ENCODE data around the gene NHLRC1.
"Not testable (repeated sequence)": the region's sequence is repeated elsewhere in the genome, so short reads cannot be mapped to it uniquely, and the experiment has no call there.

NHLRC1 gene

DNA sequence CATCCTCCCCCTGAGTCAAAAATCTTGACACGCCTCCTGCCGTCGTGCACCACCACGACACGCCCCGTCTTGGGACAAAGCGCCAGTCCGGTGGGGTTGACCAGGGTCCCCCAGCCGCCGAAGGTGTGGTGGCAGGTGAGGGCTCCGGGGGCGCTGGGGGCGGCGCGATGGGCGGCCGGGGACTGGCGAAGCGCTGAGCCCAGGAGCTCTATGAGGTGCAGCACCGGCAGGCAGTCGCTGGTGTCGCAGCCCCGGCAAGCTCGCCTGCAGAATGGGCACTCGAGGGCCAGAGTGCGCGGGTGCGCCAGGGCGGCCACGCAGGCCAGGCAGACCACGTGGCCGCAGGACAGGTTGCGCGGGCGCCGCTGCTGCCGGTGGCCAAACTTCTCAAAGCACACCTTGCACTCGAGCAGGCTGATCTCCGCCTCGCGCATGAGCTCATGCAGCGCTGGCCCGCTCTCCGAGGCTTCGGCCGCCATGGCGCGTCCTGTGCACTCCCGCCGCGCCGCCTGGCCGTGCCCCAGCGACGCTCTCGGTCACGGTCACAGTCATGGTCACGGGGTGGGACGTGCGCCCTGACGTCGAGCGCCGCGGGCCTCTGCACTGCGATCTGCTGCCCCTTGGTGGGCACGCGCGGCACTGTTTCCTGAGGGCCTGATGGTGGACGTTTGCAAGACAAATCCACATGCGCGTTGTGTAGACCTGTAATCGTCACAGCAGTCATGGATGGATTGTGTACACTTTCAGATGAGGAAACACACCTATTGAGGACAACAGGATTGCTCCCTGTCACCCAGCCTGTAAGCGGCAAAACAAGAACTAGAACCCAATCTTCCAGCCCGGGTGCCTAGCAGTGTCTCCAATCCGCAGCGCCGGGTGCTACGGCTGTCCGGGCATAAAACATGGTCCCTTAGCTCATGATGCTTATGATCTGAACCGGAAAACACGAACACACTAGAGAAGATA lies at the start of gene NHLRC1:
TSS of gene NHLRC1 (minus strand) at position 550 of the 966 bp plus-strand sequence. CDS start at position 479, 71 bp downstream.
- peak; percentile 72 for DNase-seq (ENCODE audit: low read depth)

DNA sequence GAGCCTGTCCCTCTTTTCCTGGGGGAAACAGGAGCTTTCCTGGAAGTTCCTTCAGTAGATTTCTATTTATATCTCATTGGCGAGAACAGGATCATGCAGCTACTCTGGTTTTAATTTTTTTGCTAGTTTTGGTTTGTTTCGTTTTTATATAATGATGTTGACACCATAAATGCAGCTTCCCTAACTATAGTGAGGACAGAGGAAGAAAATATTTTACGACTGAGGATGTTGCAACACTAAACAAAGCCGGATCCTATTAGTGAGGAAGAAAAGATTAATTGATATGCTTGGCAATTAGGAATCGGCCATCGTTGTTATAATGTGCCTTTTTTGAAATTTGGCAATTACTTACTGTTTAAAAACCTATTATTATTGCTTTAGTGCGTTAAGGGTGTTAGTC lies 49.4 kb upstream of the NHLRC1 start:
- DNase-seq (ENCODE audit: low read depth), result no peak

DNA sequence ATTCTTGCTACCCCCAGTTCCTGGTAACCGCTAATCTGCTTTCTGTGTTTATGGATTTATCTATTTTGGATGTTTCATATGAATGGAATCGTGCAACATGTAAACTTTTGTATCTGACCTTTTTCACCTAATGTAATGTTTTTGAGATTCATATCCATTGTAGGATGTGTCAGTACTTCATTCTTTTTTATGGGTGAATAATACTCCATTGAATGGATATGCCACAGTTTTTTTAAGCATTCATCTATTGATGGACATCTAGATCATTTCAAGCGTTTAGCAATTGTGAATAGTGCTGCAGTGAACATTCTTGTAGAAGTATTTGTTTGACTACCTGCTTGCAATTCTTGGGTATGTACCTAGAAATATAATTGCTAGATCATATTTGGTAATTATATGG lies 45.8 kb upstream of the NHLRC1 start:
- no peak for DNase-seq (ENCODE audit: low read depth)

DNA sequence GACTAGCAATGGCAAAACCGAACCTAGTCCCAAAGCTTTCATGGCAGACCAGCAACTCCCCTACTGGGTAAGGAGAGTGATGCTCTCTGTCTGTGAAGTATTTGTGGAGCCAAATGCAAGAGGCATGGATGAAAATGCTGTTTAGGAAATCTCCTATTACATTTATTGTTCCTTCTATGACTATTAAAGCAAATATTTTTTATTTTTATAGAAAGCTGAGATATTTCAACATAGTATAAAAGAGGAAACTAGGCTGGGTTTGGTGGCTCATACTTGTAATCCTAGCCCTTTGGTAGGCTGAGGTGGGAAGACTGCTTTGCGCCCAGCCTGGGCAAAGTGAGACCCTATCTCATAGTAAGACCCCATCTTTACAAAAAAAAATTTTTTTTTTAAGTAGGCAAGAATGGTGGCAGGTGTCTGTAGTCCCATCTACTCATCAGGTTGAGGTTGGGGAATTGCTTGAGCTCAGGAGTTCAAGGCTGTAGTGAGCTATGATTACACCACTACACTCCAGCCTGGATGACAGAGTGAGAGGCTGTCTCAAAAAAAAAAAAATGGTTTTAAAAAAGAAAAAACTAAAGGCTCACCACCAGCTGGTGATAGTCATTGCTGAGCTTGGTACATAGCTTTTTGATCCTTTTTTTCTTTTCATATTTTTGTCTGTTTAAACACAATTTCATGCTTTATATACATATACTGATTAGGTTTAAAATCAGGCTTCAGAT lies 44.0 kb upstream of the NHLRC1 start:
- DNase-seq (ENCODE audit: low read depth), result no peak

DNA sequence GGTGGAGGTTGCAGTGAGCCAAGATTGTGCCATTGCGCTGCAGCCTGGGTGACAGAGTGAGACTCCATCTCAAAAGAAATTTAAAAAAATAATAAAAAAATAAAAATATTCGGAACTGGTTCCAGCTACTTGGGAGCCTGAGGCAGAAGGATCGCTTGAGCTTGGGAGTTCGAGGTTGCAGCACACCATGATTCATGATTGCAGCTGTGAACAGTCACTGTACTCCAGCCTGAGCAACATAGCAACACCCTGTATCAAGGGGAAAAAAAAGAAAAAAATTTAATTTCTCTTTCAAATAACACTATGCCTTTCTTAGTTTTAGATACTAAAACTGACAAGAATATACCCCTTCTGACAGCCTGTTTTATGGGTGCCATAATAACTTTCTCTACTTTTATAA lies 43.3 kb upstream of the NHLRC1 start:
- no peak for DNase-seq (ENCODE audit: low read depth)

DNA sequence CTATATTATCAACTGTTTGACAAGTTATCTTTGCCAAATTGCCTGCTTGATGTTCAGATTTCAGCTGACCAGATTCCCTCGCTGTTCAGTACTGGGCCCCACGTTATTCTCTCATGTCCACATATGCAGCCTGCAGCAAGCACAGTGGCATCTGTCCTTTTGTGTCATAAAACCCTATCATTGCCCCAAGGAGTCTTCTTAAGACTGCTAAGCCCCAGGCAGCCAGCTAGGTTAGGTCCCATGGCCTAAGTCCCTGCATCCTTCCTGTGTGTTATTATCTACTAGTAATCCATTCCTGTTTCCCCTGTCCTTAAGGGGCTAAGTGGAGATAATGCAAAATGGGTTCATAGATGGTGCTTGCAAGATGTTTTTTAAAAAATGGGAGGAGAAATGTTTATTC lies 39.9 kb upstream of the NHLRC1 start:
- DNase-seq (ENCODE audit: low read depth), result no peak

DNA sequence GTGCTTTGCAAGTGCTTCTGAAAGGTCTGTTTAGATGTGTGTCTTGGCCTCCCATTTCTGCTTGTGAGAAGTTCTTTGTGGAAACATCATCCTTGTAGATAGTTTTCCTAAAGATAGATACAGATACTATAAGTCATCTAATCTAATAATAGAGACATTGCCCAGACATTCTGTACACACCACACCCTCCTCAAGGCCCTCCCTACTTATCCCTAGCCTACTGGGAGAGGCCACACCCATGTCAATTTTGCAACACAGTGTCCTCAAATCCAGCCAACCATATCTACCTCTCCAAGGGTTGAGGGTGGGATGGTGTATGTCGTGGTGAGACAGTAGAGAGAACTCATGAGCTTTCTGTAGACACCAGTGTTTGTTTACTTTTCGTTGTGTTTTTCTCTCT lies 39.0 kb upstream of the NHLRC1 start:
- DNase-seq (ENCODE audit: low read depth), result no peak

DNA sequence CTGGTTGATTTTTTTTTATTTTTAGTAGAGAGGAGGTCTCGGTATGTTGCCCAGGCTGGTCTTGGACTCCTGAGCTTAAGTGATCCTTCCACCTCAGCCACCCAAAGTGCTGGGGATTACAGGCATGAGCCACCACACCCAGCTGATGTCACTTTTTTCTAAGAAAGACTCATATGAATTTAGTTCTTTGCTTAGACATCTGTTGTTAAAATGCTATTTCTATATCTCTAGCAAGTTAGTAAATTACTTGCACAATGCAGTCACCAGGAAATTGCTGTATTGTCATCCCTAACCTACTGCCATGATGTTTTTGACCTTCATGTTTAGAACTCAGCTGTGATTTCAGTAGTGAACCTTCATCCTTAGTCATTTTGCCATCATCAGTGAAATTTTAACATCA lies 38.4 kb upstream of the NHLRC1 start:
- no peak for DNase-seq (ENCODE audit: low read depth)

DNA sequence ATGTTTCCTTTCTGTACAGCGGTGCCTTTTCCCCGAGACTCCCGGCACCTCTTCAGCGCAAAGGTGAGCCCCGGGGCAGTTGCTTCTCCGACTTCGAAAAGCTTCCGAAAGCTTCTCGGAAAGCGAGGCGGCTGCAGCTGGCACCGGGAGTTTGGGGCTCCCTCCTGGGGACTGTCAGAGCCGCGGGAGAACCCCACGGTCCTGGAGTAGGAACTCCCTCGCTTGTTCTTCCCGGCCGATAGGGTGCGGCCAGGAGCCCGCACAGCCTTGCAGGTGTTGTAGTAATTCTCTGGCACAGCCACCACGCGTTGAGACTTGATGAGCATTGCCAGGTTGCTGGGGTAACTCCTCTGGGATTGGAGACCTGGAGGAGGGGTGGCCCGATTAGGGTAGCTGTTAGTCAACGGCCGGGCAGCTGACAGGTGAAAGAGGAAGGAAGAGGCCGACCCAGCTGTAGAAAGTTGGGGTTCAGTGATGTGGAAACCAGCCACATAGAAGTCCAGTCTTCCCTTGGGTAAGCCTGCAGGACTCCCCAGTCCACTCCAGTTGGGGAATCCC lies 33.5 kb upstream of the NHLRC1 start:
- DNase-seq (ENCODE audit: low read depth), result no peak

DNA sequence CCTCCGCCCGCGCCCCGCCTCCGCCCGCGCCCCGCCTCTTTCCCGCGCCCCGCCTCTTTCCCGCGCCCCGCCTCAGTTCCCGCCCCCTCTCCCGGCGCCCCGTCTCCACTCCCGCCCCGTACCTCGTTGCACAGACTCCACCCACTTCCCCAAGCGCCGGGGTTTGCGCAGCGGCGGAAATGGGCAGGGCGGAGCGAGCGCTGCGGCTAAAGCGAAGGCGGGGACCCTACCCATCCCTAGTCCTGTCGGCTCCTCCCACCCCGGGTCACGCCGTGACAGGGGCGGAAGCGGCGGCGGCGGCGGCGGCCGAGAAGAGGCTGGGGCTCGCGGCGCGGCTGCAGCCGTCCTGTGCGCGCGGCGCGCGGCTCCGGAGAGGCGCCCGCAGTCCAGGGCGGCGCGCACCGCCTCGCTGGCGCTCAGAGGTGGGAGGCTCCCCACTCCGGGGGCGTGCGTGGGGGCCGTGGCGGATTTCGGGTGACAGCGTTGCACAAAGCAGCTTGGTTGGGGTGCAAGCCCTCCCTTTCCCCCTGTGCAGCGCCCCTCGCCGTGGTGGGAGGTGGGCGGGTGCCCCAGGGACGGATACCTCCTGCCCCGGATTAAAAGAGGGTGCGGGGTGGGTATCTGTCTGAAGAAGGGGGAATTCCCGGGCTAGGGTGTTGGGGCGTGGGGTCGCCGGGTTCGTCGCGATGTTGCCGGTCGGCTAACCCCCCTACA lies 32.8 kb upstream of the NHLRC1 start, which contains the start of gene KDM1B:
TSS of gene KDM1B (plus strand) at position 273 of the 714 bp plus-strand sequence. CDS start 4,474 bp downstream, outside the sequence.
- peak; percentile 98 for DNase-seq (ENCODE audit: low read depth)

DNA sequence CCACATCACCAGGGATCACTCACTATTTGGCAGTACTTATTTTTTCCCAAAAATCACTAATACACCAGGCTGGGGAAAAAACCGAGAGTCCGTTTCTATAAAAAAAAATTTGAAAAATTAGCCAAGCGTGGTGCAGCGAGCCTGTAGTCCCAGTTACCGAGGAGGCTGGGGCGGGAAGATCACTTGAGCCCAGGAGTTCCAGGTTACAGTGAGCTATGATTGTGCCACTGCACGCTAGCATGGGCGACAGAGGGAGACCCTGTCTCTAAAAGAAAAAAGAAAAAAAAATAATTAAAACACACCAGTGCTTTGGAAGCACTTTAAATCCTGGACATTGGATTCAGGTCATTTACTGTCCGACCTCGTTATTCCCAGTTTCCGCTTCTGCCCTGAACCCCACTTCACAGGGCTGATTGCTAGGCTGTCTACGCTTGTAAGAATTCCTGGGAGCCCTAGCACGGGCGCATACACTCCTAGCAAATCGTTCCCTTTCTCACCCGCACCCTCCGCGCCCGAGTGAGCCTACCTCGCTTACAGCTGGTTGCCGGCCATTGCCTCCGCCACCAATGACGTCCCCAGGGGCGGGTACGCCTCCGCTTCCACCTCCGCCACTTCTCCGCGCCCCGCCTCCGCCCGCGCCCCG lies 32.2 kb upstream of the NHLRC1 start, which contains the start of gene TPMT:
TSS of gene TPMT (minus strand) at position 571 of the 643 bp plus-strand sequence. CDS start 5,950 bp downstream, outside the sequence.
- no peak for DNase-seq (ENCODE audit: low read depth)

DNA sequence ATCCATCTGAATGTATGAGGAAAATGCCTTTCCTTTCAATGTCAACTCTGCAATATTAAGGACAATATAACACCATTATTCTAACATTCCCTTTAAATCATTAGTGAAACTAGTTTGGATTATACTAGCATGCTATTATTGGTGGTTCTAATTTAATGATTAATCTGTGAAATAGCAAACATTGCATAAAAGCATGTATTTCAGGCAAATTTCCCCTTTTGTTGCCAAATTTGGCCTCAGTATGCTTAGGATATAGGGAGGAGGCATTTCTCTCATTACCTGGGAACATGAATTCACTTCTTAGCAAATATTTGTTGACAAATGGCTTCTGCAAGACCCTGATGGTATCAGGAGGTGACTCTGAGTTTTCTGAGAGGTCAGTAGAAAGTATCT lies 30.8 kb upstream of the NHLRC1 start:
- DNase-seq (ENCODE audit: low read depth), result no peak

DNA sequence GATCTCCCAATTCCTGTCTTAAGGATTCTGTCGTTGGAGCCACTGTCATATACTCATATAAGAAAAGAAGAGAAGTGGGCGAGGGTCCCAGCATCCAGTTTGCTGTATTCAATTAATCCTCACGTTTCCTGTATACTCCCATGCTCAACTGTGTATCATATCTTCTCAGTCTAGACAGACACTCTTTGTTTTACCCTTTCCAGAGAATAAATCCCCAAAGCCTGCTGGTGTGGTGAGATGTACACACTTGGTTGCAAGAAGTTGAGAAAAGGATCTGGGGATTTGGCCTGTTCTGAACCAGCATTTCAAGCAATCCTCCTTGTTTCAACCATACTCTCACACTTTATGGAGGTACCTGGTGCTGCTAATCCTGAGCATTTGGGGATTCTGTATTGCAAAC lies 29.3 kb upstream of the NHLRC1 start:
- no peak for DNase-seq (ENCODE audit: low read depth)

DNA sequence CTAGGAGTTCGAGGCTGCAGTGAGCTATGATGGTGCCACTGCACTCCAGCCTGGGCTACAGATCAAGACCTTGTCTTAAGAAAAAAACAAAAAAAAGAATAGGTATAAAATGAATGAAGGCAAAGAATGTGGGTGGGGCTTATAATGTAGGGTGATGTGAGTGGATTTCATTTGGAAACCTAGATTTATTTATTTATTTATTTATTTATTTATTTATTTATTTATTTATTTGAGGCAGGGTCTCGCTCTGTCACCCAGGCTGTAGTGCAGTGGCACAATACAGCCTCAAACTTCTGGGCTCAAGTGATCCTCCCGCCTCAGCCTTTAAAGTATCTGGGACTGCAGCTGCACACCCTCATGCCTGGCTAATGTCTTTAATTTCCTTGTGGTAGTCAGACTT lies 28.9 kb upstream of the NHLRC1 start:
- not testable (repeated sequence) for DNase-seq (ENCODE audit: low read depth)

DNA sequence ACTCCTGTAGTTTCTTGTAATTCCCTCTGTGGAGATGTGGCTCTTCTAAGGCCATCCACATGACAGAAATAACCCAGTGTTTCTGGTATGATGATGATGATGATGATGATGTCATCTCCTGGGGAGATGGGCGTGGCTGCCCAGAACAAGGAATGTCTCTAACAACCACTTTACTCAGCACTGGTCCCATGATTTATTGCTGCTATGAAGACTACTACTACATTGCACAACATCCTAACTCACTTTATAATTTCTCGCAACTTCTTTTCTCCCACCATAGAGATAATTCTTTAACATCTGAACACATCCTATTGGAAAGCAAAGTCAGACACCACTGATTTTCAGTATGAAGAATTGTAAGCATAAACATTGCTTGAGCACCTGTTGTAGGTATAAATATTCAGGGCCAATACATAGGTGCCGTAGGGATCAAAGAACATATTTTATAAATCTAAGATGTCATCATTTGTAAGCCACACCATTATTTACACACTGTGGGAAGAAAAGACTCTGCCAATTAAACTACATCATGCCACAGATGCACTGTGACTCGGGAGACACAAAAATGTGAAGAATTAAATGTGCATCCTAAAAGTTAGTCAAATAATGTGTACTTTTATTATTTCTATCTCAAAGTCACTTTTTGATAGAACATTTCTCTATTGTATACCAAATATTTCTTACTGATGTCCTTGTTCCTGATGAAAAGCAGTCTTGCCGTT lies 26.0 kb upstream of the NHLRC1 start:
- DNase-seq (ENCODE audit: low read depth), result peak; percentile 91

DNA sequence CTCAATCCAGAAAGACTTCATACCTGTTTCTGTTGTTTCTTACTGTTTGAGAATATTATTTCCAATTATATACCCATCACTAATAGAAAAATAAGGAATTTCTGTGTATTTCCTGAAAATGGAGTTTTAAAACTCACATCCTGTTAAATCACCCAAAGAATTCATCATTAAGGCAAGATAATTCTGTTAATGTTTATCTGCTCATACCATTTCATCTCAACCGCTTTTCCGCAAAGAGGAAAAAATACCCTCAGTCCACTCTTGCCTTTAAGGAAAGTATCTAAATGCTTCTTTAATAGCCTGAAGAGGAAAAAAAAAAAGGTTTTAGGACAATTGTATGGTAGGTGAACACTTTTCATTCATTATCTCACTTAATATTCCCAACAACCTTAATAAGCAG lies 25.1 kb upstream of the NHLRC1 start:
- no peak for DNase-seq (ENCODE audit: low read depth)

DNA sequence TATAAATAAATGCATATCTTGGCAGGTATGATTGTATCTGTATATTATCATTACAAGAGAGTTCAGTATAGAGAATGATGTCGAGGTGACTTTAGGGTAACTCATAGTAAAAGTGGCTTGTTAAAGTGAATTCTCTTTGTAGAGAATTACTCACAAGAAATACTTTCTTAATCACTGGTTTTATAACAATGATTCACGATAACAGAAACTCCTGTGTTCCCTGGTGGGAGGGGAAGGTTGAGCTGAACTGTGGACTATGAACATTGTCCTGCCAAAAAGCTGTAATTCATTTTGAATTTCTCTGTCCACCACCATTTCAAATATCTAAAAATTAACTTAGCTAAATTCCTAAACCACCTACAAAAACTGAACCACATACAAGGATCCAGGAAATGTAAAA lies 24.7 kb upstream of the NHLRC1 start:
- DNase-seq (ENCODE audit: low read depth), result no peak

DNA sequence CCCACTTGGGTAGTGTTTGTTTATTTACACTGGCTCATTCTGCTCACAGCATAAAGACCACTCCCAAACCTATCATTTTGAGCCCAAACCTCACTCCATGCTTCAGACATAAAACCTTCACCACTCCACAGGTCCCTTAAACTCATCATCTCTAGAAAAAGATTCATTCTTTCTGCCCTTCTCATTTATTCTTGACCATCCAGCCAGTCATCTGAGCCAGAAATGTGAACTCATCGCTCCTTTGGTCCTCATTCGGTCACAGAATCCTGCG lies 20.0 kb upstream of the NHLRC1 start:
- DNase-seq (ENCODE audit: low read depth), result no peak

DNA sequence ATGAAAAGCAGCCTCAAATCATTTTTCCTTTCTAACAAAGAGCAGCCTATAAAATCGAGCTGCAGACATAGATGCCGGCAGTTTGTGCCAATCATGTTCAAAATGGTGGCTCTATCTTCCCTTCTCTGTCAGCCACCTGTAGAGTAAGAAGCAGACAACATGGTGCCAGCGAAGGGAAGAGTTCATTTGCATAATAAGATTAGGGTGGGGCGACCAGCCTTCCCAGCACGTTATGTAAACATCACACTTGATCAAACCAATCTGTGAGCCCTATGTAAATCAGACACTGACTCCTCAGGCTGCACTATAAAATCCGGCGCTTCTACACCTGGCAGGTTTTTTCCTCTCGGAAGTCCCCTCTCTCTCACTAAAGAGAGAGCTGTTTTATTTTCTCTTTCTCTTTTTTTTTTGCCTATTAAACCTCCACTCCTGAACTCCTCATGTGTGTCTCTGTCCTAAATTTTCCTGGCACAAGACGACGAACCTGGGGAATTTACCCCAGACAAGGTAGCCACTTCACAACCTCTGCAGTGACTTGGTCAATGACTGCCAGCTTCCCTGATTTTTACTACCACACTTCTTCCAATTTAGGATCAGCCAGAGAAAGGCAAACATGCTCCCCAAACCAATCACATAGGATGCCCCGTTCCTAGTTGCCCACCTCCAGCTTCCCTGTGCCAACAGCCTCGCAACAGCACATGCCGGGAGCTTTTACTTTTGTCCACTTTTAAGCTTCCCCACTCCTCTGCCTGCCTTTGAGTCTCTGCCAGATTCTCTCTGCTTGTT lies 19.5 kb upstream of the NHLRC1 start:
- no peak for DNase-seq (ENCODE audit: low read depth)

DNA sequence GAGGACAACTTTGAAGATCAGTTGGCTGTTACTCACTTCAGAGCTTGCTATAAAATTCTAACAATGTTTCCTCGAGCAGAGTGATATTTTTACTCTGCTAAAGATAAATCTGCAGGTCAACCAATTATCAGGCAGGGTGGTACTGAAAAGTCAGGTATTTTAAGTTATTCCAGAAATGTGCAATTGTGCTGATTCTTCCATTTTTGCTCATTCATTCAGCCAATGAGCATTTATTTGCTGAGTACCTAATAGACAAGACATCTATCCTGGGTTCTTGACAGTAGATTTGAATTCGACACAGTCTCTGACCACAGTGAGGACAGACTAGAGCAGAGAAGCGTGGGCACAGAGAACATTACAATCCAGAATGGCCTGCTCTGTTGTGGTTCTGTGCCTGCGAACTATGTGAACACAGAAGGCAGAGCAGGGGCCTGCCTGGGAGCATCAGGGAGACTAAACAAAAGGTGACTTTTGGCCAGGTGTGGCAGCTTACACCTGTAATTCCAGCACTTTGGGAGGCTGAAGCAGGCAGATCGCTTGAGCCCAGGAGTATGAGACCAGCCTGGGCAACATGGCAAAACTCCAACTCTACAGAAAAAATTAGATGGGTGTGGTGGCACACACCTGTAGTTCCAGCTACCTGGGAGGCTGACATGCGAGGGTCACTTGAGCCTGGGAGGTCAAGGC lies 17.6 kb upstream of the NHLRC1 start:
- DNase-seq (ENCODE audit: low read depth), result no peak
